Panc1 (cell line): ENCODE results near the gene CIP2A. TPM values are rescaled to one million over a fixed set of nuclear protein-coding genes. Genes with fewer than 3 reads are reported as not detected.

ENCODE experiments used
- ATAC-seq: fragments of 200-7000 bp; cut with Tn5 transposase; 2 replicates; pipeline ENCODE4 v1.9.1; 2020; ENCODE audit warnings: mild to moderate bottlenecking, moderate library complexity
- BruUV-seq: library from RNA; stranded (reverse); fragments of 400-500 nt; replicated peaks from 2 replicates; lab custom pipeline; 2021; lab: Mats Ljungman, UMichigan
- CTCF ChIA-PET: fragments of 300-600 bp; sonication (Branson Sonifier 250); formaldehyde crosslinking; loops from one replicate; lab custom pipeline; 2022; ENCODE audit warnings: antibody characterized with exemption; lab: Charles Lee
- POLR2A ChIA-PET: fragments of 300-600 bp; sonication (Branson Sonifier 250); formaldehyde crosslinking; loops from one replicate; lab custom pipeline; 2022; ENCODE audit warnings: antibody characterized with exemption; lab: Charles Lee
- DNase-seq: peaks from one replicate; pipeline ENCODE4 v3.0.0-alpha.2; 2010; ENCODE audit warnings: low read depth, low spot score
- H3K27ac ChIP-seq: 2 replicates; pipeline ENCODE4 v1.5.1; 2011; ENCODE audit warnings: mild to moderate bottlenecking, low read length, inconsistent platforms
- H3K27me3 ChIP-seq: fragments of 200-500 bp; sonication (Bioruptor generic); 2 replicates; pipeline ENCODE4 v1.6.0; 2014; ENCODE audit warnings: low read length, inconsistent platforms; ENCODE audit not compliant: control insufficient read depth, insufficient read depth
- H3K36me3 ChIP-seq: fragments of 200-500 bp; sonication (Bioruptor generic); 2 replicates; pipeline ENCODE4 v1.5.1; 2014; ENCODE audit warnings: inconsistent platforms, mild to moderate bottlenecking, low read length, moderate library complexity; ENCODE audit not compliant: control insufficient read depth, insufficient read depth
- H3K4me1 ChIP-seq: 2 replicates; pipeline ENCODE4 v1.5.1; 2011; ENCODE audit warnings: inconsistent platforms, mild to moderate bottlenecking, low read length, moderate library complexity; ENCODE audit not compliant: control insufficient read depth, insufficient read depth
- H3K4me3 ChIP-seq, 2 experiments: 2 replicates each; pipeline ENCODE4 v1.5.1; 2011 to 2012; ENCODE audit warnings: low read depth in 2 of 2, low read length in 2 of 2, mild to moderate bottlenecking in 2 of 2, inconsistent platforms in 1 of 2, moderate library complexity in 1 of 2
- H3K9me3 ChIP-seq: fragments of 200-500 bp; sonication (Bioruptor generic); 2 replicates; pipeline ENCODE4 v1.5.1; 2014; ENCODE audit warnings: low read depth, mild to moderate bottlenecking, inconsistent platforms, low read length, moderate library complexity; ENCODE audit not compliant: control insufficient read depth, insufficient read depth
- CTCF ChIP-seq: fragments of 450-650 bp; IDR thresholded peaks from 2 replicates; pipeline ENCODE4 v1.5.1; 2017; ENCODE audit warnings: mild to moderate bottlenecking
- POLR2AphosphoS5 ChIP-seq: IDR thresholded peaks from 2 replicates; pipeline ENCODE4 v1.6.1; 2012; ENCODE audit warnings: mild to moderate bottlenecking, low read depth, low read length, moderate library complexity
- REST ChIP-seq, 2 experiments: IDR thresholded peaks; 2 replicates each; pipeline ENCODE4 v1.6.1; 2011 to 2012; ENCODE audit warnings: low read depth in 2 of 2, control low read depth in 1 of 2, low read length in 1 of 2, mild to moderate bottlenecking in 1 of 2, moderate library complexity in 1 of 2; ENCODE audit not compliant: insufficient read depth in 1 of 2
- SIN3A ChIP-seq: IDR thresholded peaks from 2 replicates; pipeline ENCODE4 v1.6.1; 2012; ENCODE audit warnings: low read depth, mild to moderate bottlenecking, low read length, moderate library complexity, borderline replicate concordance; ENCODE audit not compliant: insufficient read depth
- TCF7L2 ChIP-seq: IDR thresholded peaks from 2 replicates; pipeline ENCODE4 v1.6.1; 2011; ENCODE audit warnings: mild to moderate bottlenecking, low read depth, low read length, inconsistent platforms
- in situ Hi-C: cut with HindIII; loops from 2 replicates; pipeline ENCODE4 v1.10.0; 2016; ENCODE audit warnings: low sequenced_read_pairs, low pct_unique_long_range_greater_than_20kb
- intact Hi-C: fragments of 100-400 bp; cut with micrococcal nuclease; formaldehyde crosslinking; loops from one replicate; pipeline ENCODE4 v1.10.0; 2022; ENCODE audit not compliant: unreplicated experiment
- total RNA-seq: library from RNA; stranded (reverse); gene quantifications from one replicate; pipeline ENCODE4 v1.2.1, GENCODE V29; 2021; ENCODE audit not compliant: unreplicated experiment

Gene CIP2A
- total RNA-seq, 1 experiment from 2014 or later: 52.0 TPM

- no peak for DNase-seq
- TF ChIP-seq TCF7L2 (no peak), POLR2AphosphoS5 (no peak), CTCF (no peak)
- Histone ChIP-seq H3K4me3 (no peak overlapping the region), H3K27me3 (no peaks in the 10 kb centered on the region), H3K4me1 (no peaks in the 10 kb centered on the region), H3K36me3 (peaks cover 7% of the 10 kb centered on the region; the same call in 1 of the 2 replicates), H3K27ac (no peak overlapping the region), H3K9me3 (no peaks in the 10 kb centered on the region)
- ChIA-PET CTCF (no interaction called here), POLR2A (no interaction called here)
- intact Hi-C loops (no loop called here), in situ Hi-C loops (no loop called here)
- ATAC-seq: no peak
- BruUV-seq: no TSS peak
Observed at GRCh38 chr3:108610651-108611050, 21.4 kb upstream of the CIP2A start.

- peaks cover 7% of the 10 kb centered on the region; the same call in 1 of the 2 replicates for H3K36me3 ChIP-seq
- H3K4me3 ChIP-seq: no peak overlapping the region
- BruUV-seq: no TSS peak
- intact Hi-C loops: no loop called here
- no peaks in the 10 kb centered on the region for H3K4me1 ChIP-seq
- H3K9me3 ChIP-seq: no peaks in the 10 kb centered on the region
- ATAC-seq: no peak
- POLR2A ChIA-PET: no interaction called here
- no peaks in the 10 kb centered on the region for H3K27me3 ChIP-seq
- H3K27ac ChIP-seq: no peak overlapping the region
- TF ChIP-seq TCF7L2 (no peak), CTCF (no peak), REST (IDR thresholded peaks at IDR 0.05; ENCODE audit: insufficient read depth in 1 of 2, low read depth in 2 of 2, low read length in 1 of 2) (no peak)
- in situ Hi-C loops: no loop called here
- no peak for DNase-seq
- CTCF ChIA-PET: no interaction called here
Observed at GRCh38 chr3:108608750-108609149, 19.5 kb upstream of the CIP2A start.

GRCh38 chr3:108605491-108605890 is 16.3 kb upstream of the CIP2A start:
- Histone ChIP-seq H3K4me1 (no peaks in the 10 kb centered on the region), H3K4me3 (no peak overlapping the region), H3K27ac (no peak overlapping the region), H3K27me3 (no peaks in the 10 kb centered on the region), H3K36me3 (no peaks in the 10 kb centered on the region; the same call in 1 of the 2 replicates), H3K9me3 (peaks cover 6% of the 10 kb centered on the region; the same call in 1 of the 2 replicates)
- ATAC-seq: no peak
- no peak for DNase-seq
- POLR2A ChIA-PET: no interaction called here
- no peak for TF ChIP-seq POLR2AphosphoS5
- TF ChIP-seq SIN3A: no peak
- no TSS peak for BruUV-seq
- CTCF ChIA-PET: no interaction called here
- intact Hi-C loops: no loop called here
- in situ Hi-C loops: no loop called here
